K562 (cell line): ENCODE results near the gene SPIN1. TPM values are rescaled to one million over a fixed set of nuclear protein-coding genes. Genes with fewer than 3 reads are reported as not detected.

Experiments
- ATAC-seq: fragments of 200-7000 bp; cut with Tn5 transposase; 3 replicates; pipeline ENCODE4 v1.9.1; 2020; ENCODE audit warnings: moderate library complexity
- BruUV-seq: library from RNA; stranded (reverse); fragments of 400-500 nt; replicated peaks from 2 replicates; lab custom pipeline; 2021; lab: Mats Ljungman, UMichigan
- CTCF ChIA-PET: fragments of 300-600 bp; formaldehyde crosslinking; extraction: SDS; loops from one replicate; lab custom pipeline; 2021; ENCODE audit warnings: low intra/inter-chr PET ratio; lab: Yijun Ruan, JAX
- POLR2A ChIA-PET: fragments of 300-600, 350-650 bp; sonication (Branson Sonifier 250); formaldehyde crosslinking; extraction: SDS; loops from one replicate; lab custom pipeline; 2021; ENCODE audit warnings: antibody characterized with exemption, inconsistent platforms; lab: Yijun Ruan, JAX
- DNase-seq, 4 experiments: peaks; one replicate each; pipeline versions ENCODE4 v3.0.0 to v3.0.0-alpha.2; 2011 to 2018; ENCODE audit warnings: low spot score in 3 of 4, mixed read lengths in 3 of 4; ENCODE audit errors: extremely low read depth in 1 of 4
- FAIRE-seq: peaks from 2 replicates; lab custom pipeline; 2011; peaks lifted over from hg19 to GRCh38; lab: Jason Lieb, UNC
- H2AFZ ChIP-seq: 2 replicates; pipeline ENCODE4 v1.6.0; 2011; ENCODE audit warnings: low read depth, low read length, control low read depth, inconsistent platforms
- H3K27ac ChIP-seq: fragments of 200-600 bp; 3 replicates; pipeline ENCODE4 v1.8.0; 2011; ENCODE audit warnings: low read depth, mild to moderate bottlenecking, control low read depth, inconsistent platforms, low read length, moderate library complexity, mixed read lengths; ENCODE audit errors: extremely low read depth
- H3K27me3 ChIP-seq, 2 experiments: fragments of 300-600 bp in 1 of 2; 2 replicates in 1 of 2; 3 replicates in 1 of 2; pipeline versions ENCODE4 v1.6.0 to v1.8.0; 2011; ENCODE audit warnings: inconsistent platforms in 2 of 2, low read length in 2 of 2, mild to moderate bottlenecking in 1 of 2, mixed read lengths in 1 of 2, moderate library complexity in 1 of 2; ENCODE audit not compliant: control insufficient read depth in 2 of 2, insufficient read depth in 2 of 2
- H3K36me3 ChIP-seq: fragments of 300-600 bp; 3 replicates; pipeline ENCODE4 v1.8.0; 2011; ENCODE audit warnings: mild to moderate bottlenecking, low read length, inconsistent platforms; ENCODE audit not compliant: control insufficient read depth, insufficient read depth
- H3K4me1 ChIP-seq, 2 experiments: fragments of 200-600 bp in 1 of 2; replicated peaks in 1 of 2; 2 replicates in 1 of 2; 3 replicates in 1 of 2; pipeline versions ENCODE4 v1.5.1 to v1.8.0; 2011; ENCODE audit warnings: inconsistent platforms in 2 of 2, low read length in 2 of 2, mild to moderate bottlenecking in 1 of 2, mixed read lengths in 1 of 2, moderate library complexity in 1 of 2; ENCODE audit not compliant: control insufficient read depth in 2 of 2, insufficient read depth in 2 of 2
- H3K4me2 ChIP-seq: 2 replicates; pipeline ENCODE4 v1.6.1; 2011; ENCODE audit warnings: low read length, control low read depth, inconsistent platforms, mixed read lengths; ENCODE audit not compliant: insufficient read depth
- H3K4me3 ChIP-seq: fragments of 200-600 bp; sonication (generic), shearing (Covaris generic); 2 replicates; pipeline ENCODE4 v1.5.1; 2016; ENCODE audit warnings: control low read depth, inconsistent platforms
- H3K79me2 ChIP-seq: fragments of 200-600 bp; 3 replicates; pipeline ENCODE4 v1.8.0; 2011; ENCODE audit warnings: low read length, inconsistent platforms; ENCODE audit not compliant: control insufficient read depth, insufficient read depth
- H3K9ac ChIP-seq, 2 experiments: 2 replicates each; pipeline versions ENCODE4 v1.6.0 to v1.6.1; 2011; ENCODE audit warnings: low read depth in 2 of 2, low read length in 2 of 2, control low read depth in 1 of 2, inconsistent platforms in 1 of 2, mild to moderate bottlenecking in 1 of 2, mixed read lengths in 1 of 2; ENCODE audit not compliant: insufficient read depth in 1 of 2
- H3K9me1 ChIP-seq: one replicate; pipeline ENCODE4 v1.6.0; 2011; ENCODE audit warnings: inconsistent platforms, mild to moderate bottlenecking, low read length, moderate library complexity; ENCODE audit not compliant: control insufficient read depth, insufficient read depth
- H3K9me3 ChIP-seq: replicated peaks from 2 replicates; pipeline ENCODE4 v1.5.1; 2011; ENCODE audit warnings: low read depth, low read length, inconsistent platforms; ENCODE audit not compliant: control insufficient read depth, insufficient read depth
- H4K20me1 ChIP-seq: replicated peaks from 2 replicates; pipeline ENCODE4 v1.6.1; 2011; ENCODE audit warnings: low read length, inconsistent platforms, mixed read lengths; ENCODE audit not compliant: control insufficient read depth, insufficient read depth
- ARID2 ChIP-seq: fragments of 450-650 bp; IDR thresholded peaks from 2 replicates; pipeline ENCODE4 v1.6.1; 2017; ENCODE audit warnings: antibody characterized with exemption, mild to moderate bottlenecking
- ARNT ChIP-seq, 2 experiments: fragments of 450-650 bp; IDR thresholded peaks; 2 replicates each; pipeline ENCODE4 v1.6.1; 2016; ENCODE audit warnings: mild to moderate bottlenecking in 1 of 2
- CEBPG ChIP-seq, 3 experiments: fragments of 200-800 bp in 1 of 3; sonication (Bioruptor generic) in 1 of 3; sonication (generic) in 1 of 3; formaldehyde crosslinking in 1 of 3; IDR thresholded peaks in 2 of 3; conservative IDR thresholded peaks in 1 of 3; 2 replicates each; pipeline versions ENCODE4 v1.6.1 to v1.8.0; 2016 to 2022; ENCODE audit warnings: missing compliant biosample characterization in 2 of 3, missing genetic modification characterization in 2 of 3, mild to moderate bottlenecking in 1 of 3, missing genetic modification reagents in 1 of 3
- FOXK2 ChIP-seq, 2 experiments: fragments of 450-650 bp; IDR thresholded peaks in 1 of 2; conservative IDR thresholded peaks in 1 of 2; 2 replicates each; pipeline ENCODE4 v1.6.1; 2016; ENCODE audit warnings: low read depth in 2 of 2, mild to moderate bottlenecking in 1 of 2
- JUND ChIP-seq, 2 experiments: IDR thresholded peaks; 2 replicates in 1 of 2; 3 replicates in 1 of 2; pipeline ENCODE4 v1.6.1; 2011; ENCODE audit warnings: borderline replicate concordance in 2 of 2, low read depth in 2 of 2, low read length in 2 of 2, improper control_type of control experiment in 1 of 2, missing biosample characterization in 1 of 2, missing genetic modification characterization in 1 of 2, missing genetic modification reagents in 1 of 2
- MAFF ChIP-seq: IDR thresholded peaks from 2 replicates; pipeline ENCODE4 v1.6.1; 2012; ENCODE audit warnings: low read length, improper control_type of control experiment
- MAFK ChIP-seq: IDR thresholded peaks from 2 replicates; pipeline ENCODE4 v1.6.1; 2011; ENCODE audit warnings: low read length, improper control_type of control experiment
- NFE2 ChIP-seq: IDR thresholded peaks from 2 replicates; pipeline ENCODE4 v1.6.1; 2014; ENCODE audit warnings: antibody characterized with exemption, low read depth
- NR4A1 ChIP-seq, 2 experiments: fragments of 250-450 bp in 1 of 2; fragments of 450-650 bp in 1 of 2; sonication (Bioruptor Pico) in 1 of 2; IDR thresholded peaks; 2 replicates each; pipeline versions ENCODE4 v1.4.0 to v1.6.1; 2016 to 2020; ENCODE audit warnings: mild to moderate bottlenecking in 2 of 2, missing compliant biosample characterization in 1 of 2, missing genetic modification characterization in 1 of 2, moderate library complexity in 1 of 2
- PHF8 ChIP-seq: fragments of 200-600 bp; sonication (generic); IDR thresholded peaks from 2 replicates; pipeline ENCODE4 v1.6.1; 2012; ENCODE audit warnings: mixed run types, mild to moderate bottlenecking, inconsistent platforms, low read length, moderate library complexity, borderline replicate concordance
- POLR2AphosphoS5 ChIP-seq: IDR thresholded peaks from 2 replicates; pipeline ENCODE4 v1.6.1; 2011; ENCODE audit warnings: mild to moderate bottlenecking, low read depth, low read length, moderate library complexity; ENCODE audit not compliant: control insufficient read depth, insufficient read depth
- PRPF4 ChIP-seq: fragments of 200-400 bp; formaldehyde crosslinking; IDR thresholded peaks from one replicate; pipeline ENCODE4 v1.6.1; 2017; ENCODE audit warnings: low read length, low read depth, mild to moderate bottlenecking; ENCODE audit not compliant: insufficient read depth, poor library complexity, severe bottlenecking
- TAF1 ChIP-seq: IDR thresholded peaks from 2 replicates; pipeline ENCODE4 v1.6.1; 2011; ENCODE audit warnings: mild to moderate bottlenecking, low read length, moderate library complexity; ENCODE audit not compliant: insufficient read depth, control insufficient read depth, severe bottlenecking; ENCODE audit errors: extremely low read depth
- TAF7 ChIP-seq: fragments of 450-650 bp; IDR thresholded peaks from 2 replicates; pipeline ENCODE4 v1.6.1; 2016; ENCODE audit warnings: missing genetic modification characterization, missing compliant biosample characterization
- TRIM28 ChIP-seq: fragments of 450-650 bp; IDR thresholded peaks from 2 replicates; pipeline ENCODE4 v1.6.1; 2017
- ZNF263 ChIP-seq: sonication (generic); formaldehyde crosslinking; IDR thresholded peaks from 2 replicates; pipeline ENCODE4 v1.8.0; 2022; ENCODE audit warnings: mild to moderate bottlenecking, missing genetic modification reagents, borderline replicate concordance
- ZNF431 ChIP-seq: sonication (generic); formaldehyde crosslinking; IDR thresholded peaks from 2 replicates; pipeline ENCODE4 v1.8.0; 2022; ENCODE audit warnings: mild to moderate bottlenecking, missing genetic modification reagents
- ZNF695 ChIP-seq: fragments of 450-650 bp; formaldehyde crosslinking; IDR thresholded peaks from 2 replicates; pipeline ENCODE4 v1.4.0; 2020; ENCODE audit warnings: mild to moderate bottlenecking, moderate library complexity
- WGBS: fragments of 100-300 bp; shearing (Covaris generic); methylation state at CpG from one replicate; pipeline ENCODE4 v1.1.6; 2016; ENCODE audit warnings: low coverage, mixed read lengths; ENCODE audit not compliant: insufficient coverage; ENCODE audit errors: missing lambda C conversion rate; 5-methylcytosine and 5-hydroxymethylcytosine counted together
- in situ Hi-C: fragments of 300-500 bp; cut with MboI; formaldehyde crosslinking; loops from 4 replicates; pipeline ENCODE4 v1.15.0; 2018; ENCODE audit warnings: inconsistent platforms, mixed read lengths
- intact Hi-C: fragments of 100-400 bp; cut with micrococcal nuclease; formaldehyde crosslinking; loops from 2 replicates; pipeline ENCODE4 v1.14.2; 2022
- polyA plus RNA-seq, 8 experiments: library from polyadenylated mRNA; depleted of rRNA in 4 of 8; stranded (reverse) in 5 of 8; unstranded in 3 of 8; fragments of >200 nt; fragmentation: Nextera tagmentation in 2 of 8; fragmentation: Illumina TruSeq in 1 of 8; extraction: Ambion mirVana in 2 of 8; extraction: Trizol in 1 of 8; gene quantifications; 2 replicates each; pipeline versions ENCODE4 v1.2.1 to v1.2.3, GENCODE V29; 2011 to 2014; ENCODE audit warnings: inconsistent platforms in 1 of 8, missing spikeins in 1 of 8
- total RNA-seq, 7 experiments: library from RNA; depleted of rRNA in 6 of 7; stranded (reverse); fragments of >200 nt in 6 of 7; fragmentation: Illumina TruSeq in 2 of 7; extraction: Trizol in 2 of 7; gene quantifications; 2 replicates each; pipeline versions ENCODE4 v1.2.1 to v1.2.3, GENCODE V29; 2011 to 2021; ENCODE audit warnings: low replicate concordance in 1 of 7
- TF ChIP-seq, protein P1 (sequence below): fragments of 450-650 bp; formaldehyde crosslinking; IDR thresholded peaks from 2 replicates; pipeline ENCODE4 v1.4.0; 2022; ENCODE audit warnings: missing genetic modification characterization

Gene SPIN1
- total and polyA plus RNA-seq, 9 of the 15 experiments (the other 6 are each of a cell fraction or from before 2014, with no cell fraction given), result 7.4 to 25.7 (median 15.6) TPM

DNA sequence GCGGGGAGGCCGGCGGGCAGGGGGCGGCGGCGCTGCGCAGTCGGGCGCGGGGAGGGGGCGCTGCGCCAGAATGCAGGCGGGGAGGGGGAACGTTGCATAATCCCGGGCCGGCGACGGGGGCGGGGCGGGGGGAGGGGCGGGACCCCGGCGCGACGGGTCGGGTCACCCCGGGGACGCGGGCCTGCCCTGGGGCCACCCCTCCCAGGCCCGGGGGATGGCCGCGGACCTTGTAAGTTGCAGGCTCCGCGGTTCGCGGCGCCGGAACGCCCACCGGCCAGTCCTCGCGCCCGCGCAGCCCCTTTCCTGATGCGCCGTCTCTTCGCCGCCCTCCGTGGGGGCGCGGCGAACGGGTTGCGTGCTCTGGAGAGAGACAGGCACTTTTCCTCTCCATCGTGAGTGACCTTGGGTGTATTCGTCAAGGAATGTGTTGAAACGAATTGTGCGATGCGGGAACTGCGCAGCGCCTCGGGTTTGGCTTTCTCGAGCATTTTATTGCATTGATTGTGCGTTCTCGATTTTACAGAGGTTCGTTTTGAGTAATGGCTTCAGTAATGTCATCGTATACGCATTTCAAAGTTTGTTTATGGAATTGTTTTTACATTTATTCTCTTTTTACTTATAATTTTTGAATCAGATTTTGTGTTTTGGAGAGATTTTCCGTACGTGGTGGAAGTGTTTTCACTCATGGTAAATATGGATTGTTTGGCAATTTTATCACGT, 802 bp downstream of the SPIN1 start (continued):
- TF ChIP-seq CEBPG (CRISPR knock-in tag; IDR thresholded peaks at IDR 0.05) (no peak), CEBPG (tag; conservative IDR thresholded peaks at IDR 0.05 in 1 of 2, IDR thresholded peaks at IDR 0.05 in 1 of 2) (peak; percentile 83 to 87), PRPF4 (no peak), NFE2 (no peak)

DNA sequence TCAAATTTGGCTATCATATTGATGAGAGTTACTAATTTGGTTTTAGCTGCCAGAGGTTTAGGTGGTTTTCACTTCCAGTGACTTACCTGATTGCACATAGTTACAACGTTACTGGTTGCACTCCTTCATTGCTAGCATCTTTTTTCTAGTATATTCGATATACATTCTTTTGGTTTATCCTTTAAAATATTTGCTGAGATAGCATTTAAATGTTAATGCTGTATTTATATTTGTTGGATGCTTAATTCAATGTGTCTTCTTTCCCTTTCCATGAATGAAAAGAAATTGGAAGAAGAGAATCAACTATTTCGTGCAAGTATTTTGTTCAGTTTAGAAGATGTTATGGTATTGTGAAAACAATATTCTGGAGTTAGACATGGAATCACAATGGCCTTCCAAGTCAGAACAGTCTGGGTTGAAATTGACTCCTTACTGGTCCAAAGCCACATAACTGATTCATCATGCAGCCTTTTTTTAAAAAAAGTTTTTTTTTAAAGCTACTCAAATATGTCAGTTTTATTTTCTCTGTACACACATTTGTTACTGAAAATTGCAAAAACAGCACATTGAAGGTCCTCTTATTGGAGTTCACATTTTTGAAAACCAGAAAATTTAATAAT, 2.2 kb downstream of the SPIN1 start:
- ATAC-seq (no peak), DNase-seq (no peak), FAIRE-seq (no peak)
- H3K9me3 ChIP-seq, result no peaks in the 10 kb centered on the region
- no peak overlapping the region for H3K9ac ChIP-seq
- peaks cover 55% of the 10 kb centered on the region for H3K79me2 ChIP-seq
- no peaks in the 10 kb centered on the region for H3K36me3 ChIP-seq
- H3K4me1 ChIP-seq, result peaks cover 3 to 7% of the 10 kb centered on the region in 2 experiments; a peak in 4 of 5 replicates
- in situ Hi-C loops, result no loop called here
- H3K4me3 ChIP-seq, result no peak overlapping the region
- BruUV-seq, result no TSS peak
- 43% methylated on average over 3 of the region's 3 CpGs for WGBS
- ChIA-PET CTCF (no interaction called here), POLR2A (no interaction called here)
- no peak overlapping the region for H3K27ac ChIP-seq
- H3K27me3 ChIP-seq, result no peaks in the 10 kb centered on the region
- no peak overlapping the region for H3K4me2 ChIP-seq
- no peaks in the 10 kb centered on the region for H3K9me1 ChIP-seq
- intact Hi-C loops, result no loop called here
- no peaks in the 10 kb centered on the region for H4K20me1 ChIP-seq
- no peak overlapping the region for H2AFZ ChIP-seq
- TF ChIP-seq ARNT (IDR thresholded peaks at IDR 0.05) (no peak), NR4A1 (CRISPR knock-in tag; IDR thresholded peaks at IDR 0.05) (no peak), NR4A1 (tag; IDR thresholded peaks at IDR 0.05) (no peak), TRIM28 (no peak), PHF8 (no peak), MAFK (peak; percentile 70), TAF7 (tag) (no peak), TAF1 (no peak), ZNF431 (CRISPR knock-in tag) (no peak), MAFF (peak; percentile 77), JUND (IDR thresholded peaks at IDR 0.05; ENCODE audit: borderline replicate concordance, low read depth, low read length) (no peak), JUND (tag; IDR thresholded peaks at IDR 0.05; ENCODE audit: borderline replicate concordance, low read depth, low read length) (no peak), ZNF695 (no peak), ARID2 (no peak), ZNF263 (CRISPR knock-in tag) (no peak), FOXK2 (conservative IDR thresholded peaks at IDR 0.05 in 1 of 2, IDR thresholded peaks at IDR 0.05 in 1 of 2; ENCODE audit: low read depth in 2 of 2) (no peak), POLR2AphosphoS5 (no peak)
- TF ChIP-seq, protein P1, sequence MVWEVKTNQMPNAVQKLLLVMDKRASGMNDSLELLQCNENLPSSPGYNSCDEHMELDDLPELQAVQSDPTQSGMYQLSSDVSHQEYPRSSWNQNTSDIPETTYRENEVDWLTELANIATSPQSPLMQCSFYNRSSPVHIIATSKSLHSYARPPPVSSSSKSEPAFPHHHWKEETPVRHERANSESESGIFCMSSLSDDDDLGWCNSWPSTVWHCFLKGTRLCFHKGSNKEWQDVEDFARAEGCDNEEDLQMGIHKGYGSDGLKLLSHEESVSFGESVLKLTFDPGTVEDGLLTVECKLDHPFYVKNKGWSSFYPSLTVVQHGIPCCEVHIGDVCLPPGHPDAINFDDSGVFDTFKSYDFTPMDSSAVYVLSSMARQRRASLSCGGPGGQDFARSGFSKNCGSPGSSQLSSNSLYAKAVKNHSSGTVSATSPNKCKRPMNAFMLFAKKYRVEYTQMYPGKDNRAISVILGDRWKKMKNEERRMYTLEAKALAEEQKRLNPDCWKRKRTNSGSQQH (CRISPR knock-in tag), result no peak
